HG03135 (cell line): Measurements from ENCODE around the gene BBC3.
"Not testable (repeated sequence)": the region's sequence is repeated elsewhere in the genome, so short reads cannot be mapped to it uniquely, and the experiment has no call there.

Experiments used
- ATAC-seq: cut with Tn5 transposase; IDR thresholded peaks from one replicate; pipeline ENCODE4 v1.9.1; 2021; ENCODE audit warnings: mild to moderate bottlenecking, moderate library complexity; ENCODE audit not compliant: unreplicated experiment

BBC3 gene

GRCh38 chr19:47258895-47259555 lies 28.0 kb upstream of the BBC3 start:
- no peak for ATAC-seq

GRCh38 chr19:47258434-47258833 lies 27.4 kb upstream of the BBC3 start:
- ATAC-seq: no peak

- ATAC-seq: no peak
These were observed 26.6 kb upstream of the BBC3 start for GRCh38 chr19:47257411-47258169.

- peak; percentile 67 for ATAC-seq
These were observed 25.9 kb upstream of the BBC3 start for GRCh38 chr19:47256693-47257410.

GRCh38 chr19:47255879-47256692 lies 25.1 kb upstream of the BBC3 start, which contains the start of gene CCDC9:
CCDC9 (plus strand) TSS chr19:47256525; CDS start chr19:47258401, 1,876 bp downstream.
- peak; percentile 49 for ATAC-seq

- no peak for ATAC-seq
These were observed 23.0 kb upstream of the BBC3 start for GRCh38 chr19:47253970-47254369.

- ATAC-seq: no peak
These were observed 22.5 kb upstream of the BBC3 start for GRCh38 chr19:47253467-47253881.

GRCh38 chr19:47253016-47253415 lies 22.0 kb upstream of the BBC3 start:
- ATAC-seq: not testable (repeated sequence)

- no peak for ATAC-seq
These were observed 16.4 kb upstream of the BBC3 start for GRCh38 chr19:47247308-47247990.

- ATAC-seq: peak; percentile 69
These were observed 13.0 kb upstream of the BBC3 start for GRCh38 chr19:47243776-47244547.

GRCh38 chr19:47243364-47243775 lies 12.4 kb upstream of the BBC3 start:
- no peak for ATAC-seq

- ATAC-seq: no peak
These were observed 11.0 kb upstream of the BBC3 start for GRCh38 chr19:47241919-47242577.

- ATAC-seq: no peak
These were observed 10.3 kb upstream of the BBC3 start for GRCh38 chr19:47240996-47241918.

GRCh38 chr19:47240556-47240955 lies 9.6 kb upstream of the BBC3 start:
- no peak for ATAC-seq

GRCh38 chr19:47239610-47240296 lies 8.8 kb upstream of the BBC3 start:
- ATAC-seq: no peak

GRCh38 chr19:47239152-47239551 lies 8.2 kb upstream of the BBC3 start:
- no peak for ATAC-seq

- ATAC-seq: no peak
These were observed 5.2 kb upstream of the BBC3 start for GRCh38 chr19:47236072-47236675.
